H1 (cell line): ENCODE results near the gene CHAC2. TPM values are rescaled to one million over a fixed set of nuclear protein-coding genes. Genes with fewer than 3 reads are reported as not detected.

Experiments used
- CTCF ChIA-PET: fragments of 300-600 bp; sonication (Branson Sonifier 250); formaldehyde crosslinking; loops from one replicate; lab custom pipeline; 2021; ENCODE audit not compliant: partially characterized antibody; lab: Charles Lee
- POLR2A ChIA-PET: fragments of 300-600 bp; sonication (Branson Sonifier 250); formaldehyde crosslinking; loops from one replicate; lab custom pipeline; 2021; ENCODE audit warnings: inconsistent platforms; ENCODE audit not compliant: partially characterized antibody; lab: Charles Lee
- DNase-seq, 2 experiments: peaks; one replicate each; pipeline versions ENCODE4 v3.0.0 to v3.0.0-alpha.2; 2010 to 2022; ENCODE audit warnings: low spot score in 2 of 2, low read depth in 1 of 2, mixed read lengths in 1 of 2
- FAIRE-seq: peaks from 2 replicates; lab custom pipeline; 2011; peaks lifted over from hg19 to GRCh38; lab: Jason Lieb, UNC
- H2AFZ ChIP-seq: 2 replicates; pipeline ENCODE4 v1.8.1; 2012; ENCODE audit warnings: low read length, inconsistent platforms
- H2AK5ac ChIP-seq: 2 replicates; pipeline ENCODE4 v1.6.1; 2013; ENCODE audit warnings: low read depth, low read length
- H2BK120ac ChIP-seq: replicated peaks from 2 replicates; pipeline ENCODE3; 2013; ENCODE audit warnings: low read depth, low read length, inconsistent platforms
- H2BK12ac ChIP-seq: 2 replicates; pipeline ENCODE4 v1.6.1; 2013; ENCODE audit warnings: low read depth, low read length
- H2BK15ac ChIP-seq: 2 replicates; pipeline ENCODE4 v1.6.1; 2013; ENCODE audit warnings: low read length
- H2BK20ac ChIP-seq: 2 replicates; pipeline ENCODE4 v1.6.1; 2013; ENCODE audit warnings: low read length
- H2BK5ac ChIP-seq: 2 replicates; pipeline ENCODE4 v1.6.1; 2013; ENCODE audit warnings: low read depth, low read length
- H3K14ac ChIP-seq: 2 replicates; pipeline ENCODE4 v1.6.1; 2013; ENCODE audit warnings: inconsistent platforms; ENCODE audit not compliant: insufficient read length
- H3K18ac ChIP-seq: 2 replicates; pipeline ENCODE4 v1.6.1; 2013; ENCODE audit warnings: low read length; ENCODE audit errors: extremely low read depth
- H3K23ac ChIP-seq: 2 replicates; pipeline ENCODE4 v1.6.1; 2013; ENCODE audit warnings: inconsistent platforms; ENCODE audit not compliant: insufficient read length
- H3K23me2 ChIP-seq: 2 replicates; pipeline ENCODE4 v1.6.1; 2013; ENCODE audit warnings: low read depth, low read length
- H3K27ac ChIP-seq: 2 replicates; pipeline ENCODE4 v1.6.1; 2011; ENCODE audit warnings: low read depth, low read length, inconsistent platforms
- H3K27me3 ChIP-seq, 4 experiments: replicated peaks in 1 of 4; 1 replicate in 1 of 4; 2 replicates in 3 of 4; pipeline versions ENCODE4 v1.6.1 to v1.8.1; 2011 to 2013; ENCODE audit warnings: low read length in 3 of 4, mild to moderate bottlenecking in 3 of 4, inconsistent platforms in 2 of 4, mixed read lengths in 2 of 4, moderate library complexity in 1 of 4; ENCODE audit not compliant: control insufficient read depth in 3 of 4, insufficient read depth in 3 of 4; ENCODE audit errors: extremely low read depth in 1 of 4
- H3K36me3 ChIP-seq, 4 experiments: 2 replicates each; pipeline versions ENCODE4 v1.6.1 to v1.8.1; 2011 to 2013; ENCODE audit warnings: mild to moderate bottlenecking in 4 of 4, low read length in 3 of 4, moderate library complexity in 2 of 4, control low read depth in 1 of 4, inconsistent platforms in 1 of 4; ENCODE audit not compliant: insufficient read depth in 4 of 4, control insufficient read depth in 2 of 4
- H3K4ac ChIP-seq: replicated peaks from 2 replicates; pipeline ENCODE3; 2013; ENCODE audit warnings: low read length, low read depth, mixed read lengths, inconsistent platforms; ENCODE audit not compliant: insufficient read length
- H3K4me1 ChIP-seq, 4 experiments: replicated peaks in 1 of 4; 1 replicate in 1 of 4; 2 replicates in 3 of 4; pipeline versions ENCODE4 v1.6.1 to v1.8.1; 2011 to 2013; ENCODE audit warnings: low read length in 3 of 4, inconsistent platforms in 2 of 4, mixed read lengths in 1 of 4; ENCODE audit not compliant: insufficient read depth in 4 of 4, control insufficient read depth in 3 of 4
- H3K4me2 ChIP-seq, 2 experiments: 2 replicates each; pipeline versions ENCODE4 v1.6.1 to v1.8.1; 2011 to 2013; ENCODE audit warnings: low read depth in 2 of 2, low read length in 2 of 2, control low read depth in 1 of 2, inconsistent platforms in 1 of 2, mild to moderate bottlenecking in 1 of 2; ENCODE audit not compliant: insufficient read depth in 1 of 2
- H3K4me3 ChIP-seq, 4 experiments: fragments of 200-600, 300-600 bp in 1 of 4; sonication (generic), shearing (Covaris generic), sonication (Bioruptor Twin) in 1 of 4; 2 replicates each; pipeline versions ENCODE4 v1.5.1 to v1.8.1; 2011 to 2016; ENCODE audit warnings: low read length in 4 of 4, low read depth in 3 of 4, control low read depth in 2 of 4, inconsistent platforms in 2 of 4, mild to moderate bottlenecking in 2 of 4, mixed read lengths in 1 of 4, moderate library complexity in 1 of 4; ENCODE audit not compliant: insufficient read depth in 2 of 4; ENCODE audit errors: extremely low read depth in 1 of 4
- H3K56ac ChIP-seq: replicated peaks from 2 replicates; pipeline ENCODE3; 2013; ENCODE audit warnings: low read depth, mild to moderate bottlenecking, mixed read lengths, low read length, inconsistent platforms; ENCODE audit not compliant: insufficient read length
- H3K79me1 ChIP-seq: 2 replicates; pipeline ENCODE4 v1.6.1; 2013; ENCODE audit warnings: low read depth, low read length, control low read depth
- H3K79me2 ChIP-seq, 2 experiments: 2 replicates each; pipeline versions ENCODE4 v1.6.1 to v1.8.1; 2012 to 2013; ENCODE audit warnings: low read length in 2 of 2, mild to moderate bottlenecking in 2 of 2, inconsistent platforms in 1 of 2; ENCODE audit not compliant: insufficient read depth in 2 of 2, control insufficient read depth in 1 of 2
- H3K9ac ChIP-seq, 4 experiments: replicated peaks in 1 of 4; 1 replicate in 1 of 4; 2 replicates in 3 of 4; pipeline versions ENCODE4 v1.6.1 to v1.8.1; 2011 to 2013; ENCODE audit warnings: low read depth in 3 of 4, low read length in 3 of 4, control low read depth in 2 of 4, mild to moderate bottlenecking in 2 of 4, moderate library complexity in 2 of 4, inconsistent platforms in 1 of 4; ENCODE audit errors: extremely low read depth in 1 of 4
- H3K9me3 ChIP-seq, 2 experiments: 2 replicates each; pipeline versions ENCODE4 v1.6.1 to v1.8.1; 2012 to 2013; ENCODE audit warnings: mild to moderate bottlenecking in 2 of 2, moderate library complexity in 2 of 2, control low read depth in 1 of 2, inconsistent platforms in 1 of 2, low read depth in 1 of 2, low read length in 1 of 2, mixed read lengths in 1 of 2; ENCODE audit not compliant: insufficient read depth in 2 of 2
- H4K20me1 ChIP-seq, 2 experiments: replicated peaks in 1 of 2; 2 replicates each; pipeline versions ENCODE3 to v1.8.1; 2011 to 2013; ENCODE audit warnings: inconsistent platforms in 2 of 2, low read length in 2 of 2, mild to moderate bottlenecking in 1 of 2; ENCODE audit not compliant: insufficient read depth in 2 of 2, control insufficient read depth in 1 of 2
- H4K5ac ChIP-seq: 2 replicates; pipeline ENCODE4 v1.6.1; 2013; ENCODE audit warnings: low read length, low read depth, mixed read lengths, inconsistent platforms; ENCODE audit not compliant: insufficient read length
- H4K8ac ChIP-seq: 2 replicates; pipeline ENCODE4 v1.8.0; 2013; ENCODE audit warnings: mild to moderate bottlenecking, moderate library complexity, low read length, inconsistent platforms; ENCODE audit not compliant: insufficient read depth; ENCODE audit errors: extremely low read depth
- H4K91ac ChIP-seq: replicated peaks from 2 replicates; pipeline ENCODE3; 2013; ENCODE audit warnings: low read length, mixed read lengths, inconsistent platforms; ENCODE audit not compliant: insufficient read length
- BACH1 ChIP-seq: IDR thresholded peaks from 2 replicates; pipeline ENCODE4 v1.6.1; 2012; ENCODE audit warnings: low read length, improper control_type of control experiment
- EP300 ChIP-seq, 2 experiments: IDR thresholded peaks; 1 replicate in 1 of 2; 2 replicates in 1 of 2; pipeline ENCODE4 v1.6.1; 2011 to 2012; ENCODE audit warnings: low read depth in 2 of 2, low read length in 2 of 2, mild to moderate bottlenecking in 2 of 2, borderline replicate concordance in 1 of 2, inconsistent platforms in 1 of 2, moderate library complexity in 1 of 2
- FOSL1 ChIP-seq: IDR thresholded peaks from 2 replicates; pipeline ENCODE4 v1.6.1; 2011; ENCODE audit warnings: mild to moderate bottlenecking, low read depth, low read length, moderate library complexity; ENCODE audit not compliant: insufficient read depth
- KDM4A ChIP-seq: IDR thresholded peaks from one replicate; pipeline ENCODE4 v1.7.1; 2012; ENCODE audit warnings: low read depth, mild to moderate bottlenecking, moderate library complexity, low read length, inconsistent platforms; ENCODE audit not compliant: severe bottlenecking
- PHF8 ChIP-seq: fragments of 200-600 bp; sonication (generic); conservative IDR thresholded peaks from 2 replicates; pipeline ENCODE4 v1.7.1; 2012; ENCODE audit warnings: low read depth, mild to moderate bottlenecking, inconsistent platforms, low read length, moderate library complexity
- POU5F1 ChIP-seq: IDR thresholded peaks from 2 replicates; pipeline ENCODE4 v1.6.1; 2011; ENCODE audit warnings: low read depth, mild to moderate bottlenecking, low read length, moderate library complexity
- WGBS, 2 experiments: shearing (Covaris generic) in 1 of 2; methylation state at CpG; one replicate each; pipeline versions ENCODE4 v1.1.6 to v1.1.7; 2013 to 2015; ENCODE audit warnings: low lambda C conversion rate in 2 of 2, mixed read lengths in 2 of 2, inconsistent platforms in 1 of 2, low coverage in 1 of 2, missing lambda C conversion rate in 1 of 2; ENCODE audit not compliant: insufficient replicate concordance in 2 of 2, insufficient coverage in 1 of 2, insufficient read length in 1 of 2; ENCODE audit errors: extremely low coverage in 1 of 2, missing lambda C conversion rate in 1 of 2; 5-methylcytosine and 5-hydroxymethylcytosine counted together
- polyA plus RNA-seq, 7 experiments: library from polyadenylated mRNA; depleted of rRNA in 3 of 7; stranded (reverse) in 5 of 7; unstranded in 2 of 7; fragments of >200 nt in 5 of 7; fragments of 200-250 nt in 2 of 7; gene quantifications; 1 replicate in 5 of 7; 2 replicates in 1 of 7; 4 replicates in 1 of 7; pipeline versions ENCODE4 v1.2.1 to v1.2.3, GENCODE V29; 2011 to 2013; ENCODE audit warnings: missing spikeins in 2 of 7, mixed read lengths in 2 of 7
- total RNA-seq: library from RNA; stranded (reverse); fragmentation: NEBNext Ultra II Directional; extraction: Animal tissue kit (Norgen Biotek cat#: 25700); gene quantifications from 2 replicates; pipeline ENCODE4 v1.2.1, GENCODE V29; 2021
- TF ChIP-seq, protein P1 (sequence below): IDR thresholded peaks from 2 replicates; pipeline ENCODE4 v1.6.1; 2011; ENCODE audit warnings: low read length, improper control_type of control experiment

The CHAC2 gene
- total and polyA plus RNA-seq, 2 of the 8 experiments (the other 6 are each of a cell fraction or from before 2014, with no cell fraction given), result 5.4 to 11.2 TPM

DNA sequence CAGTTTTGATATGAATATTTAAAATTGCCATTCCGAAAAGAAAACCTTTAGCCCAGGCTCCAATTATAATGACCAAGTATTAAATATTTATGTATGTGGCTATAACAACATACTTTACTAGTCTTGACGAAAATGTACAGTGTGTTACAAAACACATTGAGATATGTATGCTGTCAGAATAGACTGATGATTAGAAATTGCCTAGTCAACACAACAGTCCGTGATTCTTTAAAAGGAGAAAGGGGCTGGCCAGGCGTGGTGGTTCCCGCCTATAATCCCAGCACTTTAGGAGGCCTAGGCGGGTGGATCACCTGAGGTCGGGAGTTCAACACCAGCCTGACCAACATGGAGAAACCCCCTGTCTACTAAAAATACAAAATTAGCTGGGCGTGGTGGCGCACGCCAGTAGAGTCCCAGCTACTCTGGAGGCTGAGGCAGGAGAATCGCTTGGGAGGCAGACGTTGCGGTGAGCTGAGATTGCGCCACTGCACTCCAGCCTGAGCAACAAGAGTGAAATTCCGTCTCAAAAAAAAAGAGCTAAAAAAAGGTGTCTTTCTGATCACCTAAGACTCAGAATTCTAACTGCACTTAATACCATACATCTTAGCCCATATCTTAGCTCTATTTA, 1.8 kb downstream of the CHAC2 start:
- Histone ChIP-seq H2BK12ac (no peak overlapping the region), H4K91ac (no peak overlapping the region), H2BK20ac (no peak overlapping the region), H2BK15ac (no peak overlapping the region), H3K14ac (no peak overlapping the region), H3K4ac (no peak overlapping the region), H3K27me3 (no peaks in the 10 kb centered on the region), H3K36me3 (peaks cover 0 to 10% (median 2%) of the 10 kb centered on the region in 4 experiments; a peak in 4 of 8 replicates), H3K9ac (no peak overlapping the region), H4K8ac (no peak overlapping the region), H3K4me3 (peak overlapping the region in 1 of 4 experiments; percentile 91; a peak in 2 of 8 replicates), H3K4me1 (peaks cover 0 to 3% (median 0%) of the 10 kb centered on the region in 4 experiments; a peak in 1 of 7 replicates), H3K23ac (no peak overlapping the region), H3K79me1 (no peaks in the 10 kb centered on the region), H4K20me1 (peaks cover 3 to 4% of the 10 kb centered on the region in 2 experiments), H2BK120ac (no peak overlapping the region), H3K27ac (no peak overlapping the region), H4K5ac (no peak overlapping the region), H3K9me3 (no peaks in the 10 kb centered on the region), H3K56ac (no peak overlapping the region), H2AFZ (no peak overlapping the region), H3K4me2 (peak overlapping the region; percentile 61 to 85; a peak in 1 of 4 replicates), H3K79me2 (peaks cover 0 to 45% of the 10 kb centered on the region in 2 experiments; a peak in 2 of 4 replicates), H3K23me2 (peaks cover 2% of the 10 kb centered on the region; the same call in 1 of the 2 replicates), H2BK5ac (no peak overlapping the region), H3K18ac (no peak overlapping the region), H2AK5ac (no peak overlapping the region)
- DNase-seq (no peak), FAIRE-seq (no peak)
- ChIA-PET CTCF (interaction anchor here (1.0 to 1.5 kb wide), 3 partner anchors 10 to 50 kb away, joined by 3 to 5 read pairs (median 3); no protein-coding TSS in a partner anchor), POLR2A (interaction anchor here (1.1 to 11.3 kb wide), 2 partner anchors 12 to 15 kb away, joined by 4 to 124 read pairs; partner anchors contain the start of genes ASB3 and ERLEC1)
- WGBS, 2 experiments, result 84% methylated on average over 15 of the region's 15 CpGs; no CpG with 5 or more reads in 1 of the 2 experiments
- TF ChIP-seq PHF8 (no peak), BACH1 (no peak), POU5F1 (no peak), KDM4A (no peak), EP300 (IDR thresholded peaks at IDR 0.05; ENCODE audit: borderline replicate concordance in 1 of 2, low read depth in 2 of 2, low read length in 2 of 2) (no peak), FOSL1 (no peak)
- TF ChIP-seq, protein P1, sequence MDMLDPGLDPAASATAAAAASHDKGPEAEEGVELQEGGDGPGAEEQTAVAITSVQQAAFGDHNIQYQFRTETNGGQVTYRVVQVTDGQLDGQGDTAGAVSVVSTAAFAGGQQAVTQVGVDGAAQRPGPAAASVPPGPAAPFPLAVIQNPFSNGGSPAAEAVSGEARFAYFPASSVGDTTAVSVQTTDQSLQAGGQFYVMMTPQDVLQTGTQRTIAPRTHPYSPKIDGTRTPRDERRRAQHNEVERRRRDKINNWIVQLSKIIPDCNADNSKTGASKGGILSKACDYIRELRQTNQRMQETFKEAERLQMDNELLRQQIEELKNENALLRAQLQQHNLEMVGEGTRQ, result no peak
